Measurements from ENCODE around the gene PLA2G4E. TPM values are rescaled to one million over a fixed set of nuclear protein-coding genes. Genes with fewer than 3 reads are reported as not detected.

Gene PLA2G4E
- total RNA-seq, 1 donor from 2014 or later, result not detected

DNA sequence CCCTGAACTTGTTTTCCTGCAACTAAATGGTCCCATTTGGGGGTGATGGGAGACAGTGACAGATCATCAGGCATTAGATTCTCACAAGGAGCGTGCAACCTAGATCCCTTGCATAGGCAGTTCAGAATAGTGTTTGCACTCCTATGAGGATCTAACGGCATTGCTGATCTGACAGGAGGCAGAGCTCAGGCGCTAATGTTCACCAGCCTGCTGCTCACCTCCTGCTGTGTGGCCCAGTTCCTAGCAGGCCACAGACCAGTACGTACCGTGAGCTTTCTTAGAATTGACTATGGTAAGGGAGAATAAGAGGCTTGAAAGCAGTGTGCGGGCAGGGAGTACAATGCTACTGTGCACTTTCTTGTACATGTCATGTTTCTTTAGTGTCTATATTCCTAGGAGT is 17.6 kb upstream of the PLA2G4E start:
- Mint-ChIP-seq H3K27ac (ENCODE audit: unreplicated experiment) (no peak overlapping the region), H3K27me3 (ENCODE audit: low read depth) (no peaks in the 10 kb centered on the region), H3K36me3 (ENCODE audit: low read depth) (no peaks in the 10 kb centered on the region), H3K9me3 (no peaks in the 10 kb centered on the region), H3K4me3 (no peak overlapping the region), H3K4me1 (peaks cover 5% of the 10 kb centered on the region)
- DNase-seq (ENCODE audit: low read depth, low spot score), result no peak
- TF ChIP-seq CTCF (conservative IDR thresholded peaks at IDR 0.05), result no peak

GRCh38 chr15:42037656-42038055 is 16.8 kb upstream of the PLA2G4E start:
- no peak for TF ChIP-seq CTCF (conservative IDR thresholded peaks at IDR 0.05)
- peaks cover 5% of the 10 kb centered on the region for H3K4me1 Mint-ChIP-seq
- H3K27ac Mint-ChIP-seq (ENCODE audit: unreplicated experiment), result no peak overlapping the region
- H3K27me3 Mint-ChIP-seq (ENCODE audit: low read depth), result no peaks in the 10 kb centered on the region
- H3K9me3 Mint-ChIP-seq, result no peaks in the 10 kb centered on the region
- DNase-seq (ENCODE audit: low read depth, low spot score), result no peak
- H3K36me3 Mint-ChIP-seq (ENCODE audit: low read depth), result no peaks in the 10 kb centered on the region
- no peak overlapping the region for H3K4me3 Mint-ChIP-seq

DNA sequence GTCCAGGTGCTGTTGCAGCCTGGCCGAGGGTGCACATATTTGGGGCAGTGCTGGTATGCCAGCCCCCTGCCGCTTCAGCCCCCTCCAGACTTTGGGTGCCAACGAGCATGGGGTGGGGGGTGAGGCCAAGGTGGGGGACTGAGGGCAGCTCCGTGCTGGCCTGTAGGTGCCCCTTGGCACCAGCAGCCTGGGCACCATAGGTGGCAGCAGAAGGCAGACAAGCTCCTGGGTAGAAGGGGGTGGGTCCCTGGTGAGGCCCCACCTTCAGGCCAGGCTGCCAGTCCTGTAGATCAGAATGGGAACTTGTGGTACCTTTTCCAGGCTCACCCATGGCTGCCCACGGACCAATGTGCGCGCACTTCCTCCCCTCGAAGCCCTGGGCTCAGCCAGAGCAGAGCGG is 16.1 kb upstream of the PLA2G4E start:
- H3K9me3 Mint-ChIP-seq, result peaks cover under 1% of the 10 kb centered on the region
- TF ChIP-seq CTCF (conservative IDR thresholded peaks at IDR 0.05), result no peak
- H3K36me3 Mint-ChIP-seq (ENCODE audit: low read depth), result no peaks in the 10 kb centered on the region
- DNase-seq (ENCODE audit: low read depth, low spot score), result no peak
- peaks cover 5% of the 10 kb centered on the region for H3K4me1 Mint-ChIP-seq
- no peak overlapping the region for H3K4me3 Mint-ChIP-seq
- no peaks in the 10 kb centered on the region for H3K27me3 Mint-ChIP-seq (ENCODE audit: low read depth)
- no peak overlapping the region for H3K27ac Mint-ChIP-seq (ENCODE audit: unreplicated experiment)

GRCh38 chr15:42036112-42036905 is 15.5 kb upstream of the PLA2G4E start:
- H3K27ac Mint-ChIP-seq (ENCODE audit: unreplicated experiment), result no peak overlapping the region
- DNase-seq (ENCODE audit: low read depth, low spot score), result no peak
- TF ChIP-seq CTCF (conservative IDR thresholded peaks at IDR 0.05), result no peak
- no peak overlapping the region for H3K4me3 Mint-ChIP-seq
- no peaks in the 10 kb centered on the region for H3K4me1 Mint-ChIP-seq
- H3K27me3 Mint-ChIP-seq (ENCODE audit: low read depth), result peaks cover 3% of the 10 kb centered on the region
- H3K36me3 Mint-ChIP-seq (ENCODE audit: low read depth), result no peaks in the 10 kb centered on the region
- H3K9me3 Mint-ChIP-seq, result peaks cover 3% of the 10 kb centered on the region

DNA sequence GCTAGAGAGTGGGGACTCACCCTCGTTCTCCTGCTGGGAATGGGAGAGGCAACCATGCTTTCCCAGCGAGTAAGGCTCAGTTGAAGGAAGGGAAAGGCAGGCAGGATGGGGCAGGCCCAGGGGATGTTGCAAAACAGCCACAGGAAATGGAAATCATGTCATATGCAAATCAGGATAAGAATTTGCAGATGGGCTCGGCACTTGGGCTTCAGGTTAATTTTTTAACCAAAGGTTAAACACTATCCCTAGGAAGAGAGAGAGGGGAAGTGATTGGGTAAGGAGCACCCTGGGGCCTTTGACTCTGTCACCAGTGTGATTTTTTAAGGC is 14.6 kb upstream of the PLA2G4E start:
- Mint-ChIP-seq H3K27me3 (ENCODE audit: low read depth) (peaks cover 3% of the 10 kb centered on the region), H3K4me3 (no peak overlapping the region)

More for the DNA sequence above, 14.6 kb upstream of the PLA2G4E start:
- H3K27ac Mint-ChIP-seq (ENCODE audit: unreplicated experiment), result no peak overlapping the region
- H3K4me1 Mint-ChIP-seq, result no peaks in the 10 kb centered on the region
- no peak for TF ChIP-seq CTCF (conservative IDR thresholded peaks at IDR 0.05)
- peaks cover 3% of the 10 kb centered on the region for H3K9me3 Mint-ChIP-seq
- H3K36me3 Mint-ChIP-seq (ENCODE audit: low read depth), result no peaks in the 10 kb centered on the region
- no peak for DNase-seq (ENCODE audit: low read depth, low spot score)
